ENCODE measurements around the gene DLG3. TPM values are rescaled to one million over a fixed set of nuclear protein-coding genes. Genes with fewer than 3 reads are reported as not detected.

Gene DLG3
- total RNA-seq, 2 experiments from 2014 or later = 39.6 to 48.8 TPM

DNA sequence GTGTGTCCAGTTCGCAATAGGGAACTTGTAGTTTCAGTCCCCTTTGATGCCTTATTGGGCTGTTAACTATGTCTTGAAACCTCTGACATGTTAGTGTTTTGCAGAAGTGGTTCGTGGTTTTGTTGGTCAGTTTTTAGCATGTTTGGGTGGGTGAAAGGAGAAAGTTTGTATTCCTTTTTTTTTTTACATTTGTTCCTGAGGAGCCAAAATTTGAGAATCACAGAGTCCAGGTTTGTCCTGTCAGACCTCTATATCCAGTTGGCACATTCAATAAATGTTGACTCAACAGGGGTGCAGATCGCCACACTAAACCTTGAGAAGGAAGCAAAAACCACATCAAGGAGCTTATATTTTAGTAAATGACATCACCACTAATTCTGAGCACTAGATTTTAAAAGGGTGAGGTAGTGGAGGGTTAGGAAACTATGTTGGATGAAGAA, 26.2 kb downstream of the DLG3 start:
- DNase-seq (no peak), ATAC-seq (peak; percentile 23)
- peak overlapping the region; percentile 39 for H3K27ac Mint-ChIP-seq
- CTCF ChIA-PET = interaction anchor here (0.6 to 1.0 kb wide), 5 partner anchors 30 to 715 kb away, joined by 3 to 4 read pairs (median 3); no protein-coding TSS in a partner anchor
- peaks cover 28% of the 10 kb centered on the region for H3K4me1 Mint-ChIP-seq
- no peaks in the 10 kb centered on the region for H3K9me3 Mint-ChIP-seq (ENCODE audit: low read depth)
- H3K4me3 Mint-ChIP-seq = no peak overlapping the region
- H3K36me3 Mint-ChIP-seq = peaks cover 28% of the 10 kb centered on the region
- no peaks in the 10 kb centered on the region for H3K27me3 Mint-ChIP-seq

DNA sequence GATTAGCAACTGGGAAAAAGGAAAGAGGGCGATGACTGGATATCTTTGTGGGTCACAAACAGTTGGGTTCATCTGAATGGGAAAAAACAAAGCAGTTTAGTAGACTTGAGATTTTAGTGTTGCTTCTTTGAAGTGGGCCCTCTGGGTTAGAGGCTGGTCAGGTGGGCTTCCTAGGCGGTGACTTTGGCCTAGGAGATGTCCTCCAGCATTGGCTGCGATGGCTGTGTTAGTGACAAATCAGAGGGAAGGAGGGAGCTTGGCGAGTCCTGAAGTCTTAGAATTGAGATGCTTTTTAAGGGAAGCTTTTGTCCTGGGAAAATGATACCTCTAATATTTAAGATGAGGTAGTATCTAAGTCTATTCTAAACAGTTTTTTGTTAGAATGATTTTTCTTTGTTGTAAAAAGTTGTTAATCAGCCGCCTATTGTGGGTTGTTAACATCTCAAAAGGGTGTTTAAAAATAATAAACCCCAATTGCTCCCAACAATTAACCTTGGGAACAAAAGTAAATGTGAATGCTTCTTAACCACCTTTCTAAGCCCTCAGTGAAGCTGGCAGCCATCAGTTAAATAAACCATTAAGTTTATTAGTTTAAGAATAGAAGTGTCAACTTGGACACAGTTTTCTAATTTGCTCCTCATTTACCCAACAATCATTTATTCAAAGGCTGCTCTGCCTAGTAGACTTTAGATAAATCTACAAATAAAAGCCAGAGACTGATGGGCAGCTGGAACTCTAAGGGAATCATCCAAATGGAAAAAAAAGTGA, 31.7 kb downstream of the DLG3 start:
- Mint-ChIP-seq H3K36me3 (peaks cover 17% of the 10 kb centered on the region), H3K4me3 (no peak overlapping the region), H3K27ac (no peak overlapping the region), H3K4me1 (peaks cover 24% of the 10 kb centered on the region), H3K27me3 (no peaks in the 10 kb centered on the region), H3K9me3 (ENCODE audit: low read depth) (no peaks in the 10 kb centered on the region)
- DNase-seq (no peak), ATAC-seq (no peak)
- CTCF ChIA-PET = no interaction called here

DNA sequence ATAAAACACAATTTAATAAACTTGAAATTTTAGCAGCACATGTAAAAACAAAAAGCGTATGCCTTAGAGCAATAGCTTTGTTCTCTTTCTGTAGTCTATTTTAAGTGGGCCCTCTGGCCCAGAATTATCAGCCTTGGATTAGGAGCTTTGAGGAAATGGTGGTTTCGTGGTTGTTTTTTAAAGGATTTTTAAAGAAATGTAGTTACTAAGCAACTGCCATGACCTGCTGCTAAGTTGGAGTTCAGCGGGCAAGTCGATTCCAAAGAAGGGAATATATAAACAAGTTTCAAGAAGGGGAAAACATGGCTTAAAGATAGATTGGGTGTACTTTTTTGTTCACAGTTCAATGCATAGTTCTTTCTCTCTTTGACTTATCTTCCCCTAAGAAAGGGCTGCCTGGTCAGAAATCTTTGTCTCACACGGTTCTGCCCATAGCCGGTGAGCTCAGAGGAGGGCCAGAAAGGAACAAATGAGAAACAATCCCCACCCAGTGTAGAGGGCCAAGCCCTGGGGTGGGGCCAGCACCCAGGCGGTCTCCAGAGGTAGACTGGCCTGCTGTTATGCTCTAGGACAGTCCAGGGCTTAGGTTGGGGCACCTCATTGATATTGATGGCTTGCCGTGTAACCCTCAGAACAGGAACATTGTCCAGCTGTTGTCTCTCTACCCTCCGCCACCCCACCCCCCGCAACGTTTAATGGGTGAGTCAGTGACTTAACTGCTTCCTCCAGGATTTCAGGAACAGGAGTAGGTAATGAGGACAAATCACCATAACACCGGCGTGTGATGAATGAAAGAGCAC, 32.5 kb downstream of the DLG3 start:
- no peak overlapping the region for H3K4me3 Mint-ChIP-seq
- H3K27ac Mint-ChIP-seq = no peak overlapping the region
- ATAC-seq = no peak
- H3K27me3 Mint-ChIP-seq = no peaks in the 10 kb centered on the region
- DNase-seq = no peak
- peaks cover 14% of the 10 kb centered on the region for H3K36me3 Mint-ChIP-seq
- no peaks in the 10 kb centered on the region for H3K9me3 Mint-ChIP-seq (ENCODE audit: low read depth)
- CTCF ChIA-PET = no interaction called here
- H3K4me1 Mint-ChIP-seq = peaks cover 20% of the 10 kb centered on the region

DNA sequence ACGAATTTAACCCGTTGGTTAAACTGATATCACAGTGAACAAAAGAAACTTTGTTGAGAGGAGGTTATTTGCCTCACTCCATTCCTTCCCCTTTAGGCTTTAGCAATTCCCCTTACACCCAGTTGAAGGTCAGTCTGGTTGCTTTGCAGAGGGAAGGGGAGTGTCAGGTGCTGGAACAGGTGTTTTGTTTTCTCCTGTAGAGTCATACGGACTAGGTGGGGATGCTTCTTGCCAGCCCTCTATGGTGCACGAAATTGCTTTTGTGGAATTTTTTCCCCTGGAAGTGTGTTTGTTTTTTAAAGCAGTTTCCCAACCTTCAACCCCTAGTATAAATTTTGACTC, 33.1 kb downstream of the DLG3 start:
- no peak overlapping the region for H3K4me3 Mint-ChIP-seq
- CTCF ChIA-PET = no interaction called here
- H3K4me1 Mint-ChIP-seq = peaks cover 20% of the 10 kb centered on the region
- ATAC-seq (no peak), DNase-seq (no peak)
- no peaks in the 10 kb centered on the region for H3K9me3 Mint-ChIP-seq (ENCODE audit: low read depth)
- H3K36me3 Mint-ChIP-seq = peaks cover 14% of the 10 kb centered on the region
- H3K27me3 Mint-ChIP-seq = no peaks in the 10 kb centered on the region
- H3K27ac Mint-ChIP-seq = no peak overlapping the region

DNA sequence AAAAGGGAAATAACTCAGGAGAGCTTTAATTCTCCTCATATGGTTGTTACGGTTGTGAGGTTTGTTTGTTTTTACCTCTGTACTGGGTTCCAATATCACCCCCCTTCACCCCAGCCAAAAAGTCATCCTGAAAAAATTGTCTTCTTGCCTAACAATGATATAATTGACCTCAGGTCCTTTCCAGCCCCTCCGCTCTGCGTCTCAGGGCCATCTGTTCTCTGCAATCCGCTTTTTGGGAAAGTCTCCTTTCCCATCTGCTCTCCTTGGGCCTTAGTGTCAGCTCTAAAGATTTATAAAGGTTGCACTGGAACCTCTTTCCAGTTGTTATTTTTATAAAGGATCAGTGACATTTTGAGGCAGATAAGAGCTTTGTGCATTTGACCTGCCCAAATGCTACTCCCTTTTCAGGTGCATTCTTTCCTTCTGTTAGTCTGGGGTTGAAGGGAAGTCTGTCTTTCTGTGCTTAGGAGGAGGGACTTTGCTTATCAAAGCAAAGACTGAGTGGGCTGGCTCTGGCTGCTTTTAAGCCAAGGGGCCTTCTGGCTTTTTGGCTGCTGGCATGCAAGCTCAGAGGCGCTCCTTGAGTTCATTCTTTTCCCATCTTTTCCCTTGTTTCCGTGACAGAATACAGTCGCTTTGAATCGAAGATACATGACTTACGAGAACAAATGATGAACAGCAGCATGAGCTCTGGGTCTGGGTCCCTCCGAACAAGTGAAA, 34.1 kb downstream of the DLG3 start:
- CTCF ChIA-PET = no interaction called here
- no peak overlapping the region for H3K4me3 Mint-ChIP-seq
- H3K36me3 Mint-ChIP-seq = peaks cover 12% of the 10 kb centered on the region
- no peak overlapping the region for H3K27ac Mint-ChIP-seq
- peaks cover 20% of the 10 kb centered on the region for H3K4me1 Mint-ChIP-seq
- DNase-seq (no peak), ATAC-seq (no peak)
- H3K27me3 Mint-ChIP-seq = no peaks in the 10 kb centered on the region
- H3K9me3 Mint-ChIP-seq (ENCODE audit: low read depth) = no peaks in the 10 kb centered on the region

DNA sequence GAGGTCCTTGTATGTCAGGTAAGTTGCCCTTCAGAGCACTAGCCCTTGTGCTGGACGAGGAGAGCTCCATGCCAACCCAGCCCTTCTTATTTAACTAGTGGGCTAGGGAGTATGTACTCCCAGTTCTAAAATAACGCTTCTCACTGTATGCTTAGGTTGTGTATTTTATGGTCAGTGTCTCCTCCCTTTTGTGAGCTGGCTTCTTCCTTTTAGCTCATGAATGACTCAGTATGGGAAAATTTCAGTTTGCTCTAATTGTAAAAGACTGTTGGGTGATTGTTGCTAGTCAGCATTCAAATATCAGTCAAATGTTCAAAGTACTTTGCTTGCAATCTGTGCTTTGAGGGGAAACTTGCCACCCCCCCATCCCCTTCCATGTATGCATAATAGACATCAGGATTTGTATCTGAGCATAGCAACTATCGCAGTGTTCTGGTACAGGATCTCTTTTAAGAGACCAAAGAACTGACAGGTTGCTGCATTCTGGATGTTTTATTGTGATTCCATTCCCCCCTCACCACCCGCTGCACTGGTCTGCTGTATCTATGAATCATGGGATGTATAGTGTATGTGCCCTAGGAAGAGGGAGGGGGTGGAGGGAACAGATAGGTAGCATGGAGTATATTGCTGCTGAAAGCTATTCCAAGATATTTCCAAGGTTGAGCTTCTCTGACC, 34.7 kb downstream of the DLG3 start:
- H3K4me1 Mint-ChIP-seq = peaks cover 14% of the 10 kb centered on the region
- H3K9me3 Mint-ChIP-seq (ENCODE audit: low read depth) = no peaks in the 10 kb centered on the region
- ATAC-seq (no peak), DNase-seq (no peak)
- CTCF ChIA-PET = no interaction called here
- H3K27me3 Mint-ChIP-seq = no peaks in the 10 kb centered on the region
- H3K36me3 Mint-ChIP-seq = peaks cover 10% of the 10 kb centered on the region
- H3K4me3 Mint-ChIP-seq = no peak overlapping the region
- H3K27ac Mint-ChIP-seq = no peak overlapping the region

DNA sequence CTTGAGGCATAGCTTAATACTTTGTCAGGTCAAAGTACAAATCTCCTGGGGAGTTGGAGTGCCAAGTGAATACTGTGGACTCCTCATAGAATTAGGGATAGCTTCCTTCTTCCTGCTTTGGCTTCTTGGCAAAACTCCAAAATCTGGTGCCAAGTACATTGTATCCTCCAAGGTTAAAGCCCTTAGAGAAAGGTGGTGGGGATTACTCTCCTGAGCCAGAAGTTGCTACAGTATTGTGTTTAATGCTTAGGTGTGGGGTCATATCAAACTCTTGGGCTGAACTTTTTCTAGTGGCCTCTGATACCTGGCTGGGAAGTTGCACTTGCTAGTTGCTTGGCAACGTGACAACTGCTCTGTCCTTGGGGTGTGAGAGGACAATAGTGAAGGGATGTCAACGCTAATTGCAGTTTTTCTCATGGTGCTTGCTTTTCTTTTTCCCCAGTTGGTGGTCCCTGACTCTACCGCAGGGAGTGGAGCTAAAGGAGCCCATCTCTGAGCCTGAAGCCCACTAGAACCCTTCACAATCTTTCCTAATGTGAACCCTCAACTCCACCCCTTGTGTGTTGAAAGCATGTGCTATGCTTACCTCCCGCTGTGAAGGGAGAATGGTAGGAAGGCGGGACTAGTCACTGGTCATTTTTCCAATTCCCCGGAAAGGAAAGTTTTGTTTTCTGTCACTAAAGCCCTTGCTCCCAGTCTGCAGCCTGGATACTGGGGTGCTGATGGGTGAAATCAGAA, 35.5 kb downstream of the DLG3 start:
- H3K4me3 Mint-ChIP-seq = no peak overlapping the region
- CTCF ChIA-PET = no interaction called here
- no peaks in the 10 kb centered on the region for H3K9me3 Mint-ChIP-seq (ENCODE audit: low read depth)
- no peaks in the 10 kb centered on the region for H3K27me3 Mint-ChIP-seq
- peaks cover 9% of the 10 kb centered on the region for H3K36me3 Mint-ChIP-seq
- ATAC-seq (no peak), DNase-seq (no peak)
- peaks cover 12% of the 10 kb centered on the region for H3K4me1 Mint-ChIP-seq
- no peak overlapping the region for H3K27ac Mint-ChIP-seq

DNA sequence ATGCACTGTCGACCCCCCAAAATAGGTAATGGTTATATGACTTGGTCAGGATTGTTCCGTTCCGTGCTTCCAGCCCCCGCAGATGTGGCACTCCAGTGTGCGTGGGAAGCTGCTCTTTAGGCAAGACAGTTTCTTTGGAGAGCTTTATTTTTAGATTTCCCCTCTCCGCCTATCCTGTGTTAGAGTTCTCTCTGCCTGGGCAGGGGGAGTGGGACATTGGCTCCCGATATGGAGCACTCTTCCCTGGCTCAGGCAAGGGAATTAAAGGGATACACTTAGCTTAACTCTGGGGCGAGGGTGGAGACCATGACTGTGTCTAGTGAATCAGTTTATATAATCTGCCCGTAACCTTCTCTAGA, 36.0 kb downstream of the DLG3 start:
- Mint-ChIP-seq H3K4me3 (no peak overlapping the region), H3K36me3 (peaks cover 7% of the 10 kb centered on the region), H3K27ac (no peak overlapping the region), H3K4me1 (peaks cover 9% of the 10 kb centered on the region), H3K9me3 (ENCODE audit: low read depth) (no peaks in the 10 kb centered on the region), H3K27me3 (no peaks in the 10 kb centered on the region)
- CTCF ChIA-PET = no interaction called here
- ATAC-seq (no peak), DNase-seq (no peak)

DNA sequence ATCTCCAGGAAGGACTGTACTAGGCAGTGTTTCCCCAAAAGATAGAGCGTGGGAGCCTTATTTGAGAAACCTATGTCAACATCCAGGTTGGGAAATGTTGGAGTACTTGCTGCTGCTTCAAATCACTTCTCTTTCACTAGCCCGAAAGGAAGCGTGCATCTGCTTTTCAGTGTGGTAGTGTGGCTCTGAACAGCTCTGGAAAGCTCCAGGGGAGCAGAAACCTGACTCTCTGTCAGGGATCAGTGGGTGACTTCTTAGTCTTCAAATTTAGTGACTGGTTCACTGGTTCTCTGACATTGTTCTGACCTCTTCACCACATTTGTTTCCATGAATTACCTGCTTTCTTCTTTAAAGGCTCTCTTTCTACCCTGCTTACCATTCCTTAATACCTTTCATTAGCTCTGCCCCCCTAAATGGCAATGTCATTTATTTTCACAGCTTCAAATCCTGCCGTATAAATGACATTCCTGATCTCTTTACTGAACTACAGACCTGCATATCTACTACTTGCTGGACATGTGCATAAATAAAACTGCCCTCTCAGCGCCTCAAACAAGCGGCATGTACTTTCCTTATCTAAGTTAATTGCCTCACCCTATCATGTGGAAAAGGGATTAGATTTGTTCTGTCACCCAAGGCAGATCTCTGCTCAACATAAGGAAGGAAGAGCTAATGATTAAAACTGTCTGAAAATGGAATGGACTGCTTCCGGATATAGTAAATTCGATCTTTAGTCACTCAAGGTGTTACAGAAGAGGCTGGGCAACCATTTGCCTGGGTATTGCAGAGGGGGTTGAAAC, 37.0 kb downstream of the DLG3 start:
- CTCF ChIA-PET = no interaction called here
- no peak for ATAC-seq
- Mint-ChIP-seq H3K9me3 (ENCODE audit: low read depth) (no peaks in the 10 kb centered on the region), H3K4me3 (no peak overlapping the region), H3K4me1 (peaks cover 9% of the 10 kb centered on the region), H3K27ac (no peak overlapping the region), H3K27me3 (no peaks in the 10 kb centered on the region), H3K36me3 (peaks cover 11% of the 10 kb centered on the region)
- DNase-seq = no peak

DNA sequence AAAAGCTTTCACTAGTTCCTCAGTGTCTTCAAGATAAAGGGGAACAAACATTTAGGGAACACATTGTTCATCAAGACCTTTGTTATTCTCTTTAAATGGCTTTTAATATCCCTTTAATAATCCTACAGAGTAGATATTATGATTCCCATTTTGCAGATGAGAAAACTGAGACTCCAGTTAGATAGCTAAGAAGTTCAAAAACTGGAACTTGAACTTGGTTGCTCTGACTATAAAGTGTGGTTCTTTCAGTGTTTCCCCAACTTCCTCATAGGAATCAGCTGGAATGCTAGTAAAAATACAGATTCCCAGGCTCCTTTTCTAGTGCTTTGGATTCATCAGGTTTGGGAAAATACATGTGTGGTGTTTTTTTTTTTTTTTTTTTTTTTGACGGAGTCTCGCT, 37.7 kb downstream of the DLG3 start:
- CTCF ChIA-PET = no interaction called here
- Mint-ChIP-seq H3K27me3 (no peaks in the 10 kb centered on the region), H3K4me1 (peaks cover 9% of the 10 kb centered on the region)

DNA sequence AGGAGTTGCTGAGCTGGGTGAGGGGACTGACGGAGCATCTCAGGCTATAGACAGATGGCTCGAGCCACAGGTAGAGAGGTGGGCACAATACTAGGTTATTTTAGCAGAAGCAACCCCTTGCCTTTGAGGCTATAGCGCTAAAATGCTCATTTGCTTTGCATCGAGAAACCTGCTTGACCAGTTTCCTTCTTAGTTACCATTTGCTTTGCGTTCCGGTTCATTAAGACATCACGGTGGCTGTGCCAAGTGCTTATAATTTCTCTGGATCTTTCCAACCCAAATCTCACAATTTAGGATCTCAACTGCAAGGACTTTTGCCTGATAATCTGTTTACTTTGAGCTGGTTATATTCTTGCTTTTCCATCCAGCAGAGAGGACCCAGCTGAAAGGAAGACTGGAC, 40.8 kb downstream of the DLG3 start:
- Mint-ChIP-seq H3K9me3 (ENCODE audit: low read depth) (no peaks in the 10 kb centered on the region), H3K36me3 (peaks cover 14% of the 10 kb centered on the region), H3K27me3 (no peaks in the 10 kb centered on the region), H3K27ac (no peak overlapping the region), H3K4me3 (no peak overlapping the region), H3K4me1 (no peaks in the 10 kb centered on the region)
- ATAC-seq = no peak
- CTCF ChIA-PET = no interaction called here
- no peak for DNase-seq

More for the DNA sequence above, 37.7 kb downstream of the DLG3 start:
- DNase-seq = no peak
- H3K27ac Mint-ChIP-seq = no peak overlapping the region
- ATAC-seq = no peak
- H3K36me3 Mint-ChIP-seq = peaks cover 11% of the 10 kb centered on the region
- H3K9me3 Mint-ChIP-seq (ENCODE audit: low read depth) = no peaks in the 10 kb centered on the region
- H3K4me3 Mint-ChIP-seq = no peak overlapping the region

DNA sequence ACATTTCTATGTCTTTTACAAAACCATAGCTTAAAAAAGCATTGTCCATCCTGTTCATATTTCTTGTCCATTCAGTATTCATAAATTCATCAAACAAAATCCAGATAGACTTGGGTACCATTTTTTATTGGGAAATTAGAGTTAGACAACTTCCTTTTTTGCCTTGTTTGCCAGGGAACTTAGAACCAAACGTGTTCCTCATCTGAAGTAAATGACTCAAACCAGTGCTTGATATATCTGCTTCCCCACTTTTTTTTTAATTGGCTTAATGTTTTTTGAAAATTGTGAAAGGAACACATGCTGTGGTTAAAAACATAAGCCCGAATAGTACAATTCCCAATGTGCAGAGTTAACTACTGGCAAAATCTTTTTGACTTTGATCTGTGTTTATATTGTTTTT, 44.2 kb downstream of the DLG3 start:
- Mint-ChIP-seq H3K4me3 (no peak overlapping the region), H3K36me3 (peaks cover 34% of the 10 kb centered on the region), H3K9me3 (ENCODE audit: low read depth) (no peaks in the 10 kb centered on the region), H3K27ac (no peak overlapping the region), H3K27me3 (no peaks in the 10 kb centered on the region), H3K4me1 (peaks cover 15% of the 10 kb centered on the region)
- no peak for DNase-seq
- ATAC-seq = no peak
- CTCF ChIA-PET = no interaction called here
